ENCODE results near the gene HAPLN3.

The HAPLN3 gene

DNA sequence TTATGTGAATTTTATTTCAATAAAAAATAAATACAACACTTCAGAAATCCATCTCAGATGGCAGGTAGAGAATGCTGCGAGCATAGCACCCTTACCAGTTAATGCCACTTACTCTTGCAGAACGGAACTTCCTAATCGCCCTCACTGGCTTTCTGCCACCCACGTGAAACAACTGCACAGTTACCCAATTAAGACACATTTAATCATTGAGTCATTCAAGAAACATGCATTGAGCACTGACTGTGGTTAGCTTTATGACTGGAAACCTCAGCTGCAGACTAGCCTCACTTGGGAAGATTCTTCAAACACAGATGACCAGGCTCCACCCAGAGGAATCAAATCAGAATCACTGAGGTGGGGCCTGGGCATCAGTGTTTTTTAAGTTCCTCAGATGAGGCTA is 23.4 kb upstream of the HAPLN3 start:
- no peaks in the 10 kb centered on the region for H3K27me3 Mint-ChIP-seq (ENCODE audit: low read depth)
- no peaks in the 10 kb centered on the region for H3K9me3 Mint-ChIP-seq
- peak overlapping the region; percentile 63 for H3K27ac Mint-ChIP-seq
- H3K4me3 Mint-ChIP-seq, result peak overlapping the region; percentile 14
- peaks cover 15% of the 10 kb centered on the region for H3K4me1 Mint-ChIP-seq (ENCODE audit: low read depth)
- no peaks in the 10 kb centered on the region for H3K36me3 Mint-ChIP-seq (ENCODE audit: low read depth)

- peaks cover 20% of the 10 kb centered on the region for H3K4me1 Mint-ChIP-seq (ENCODE audit: low read depth)
- no peaks in the 10 kb centered on the region for H3K36me3 Mint-ChIP-seq (ENCODE audit: low read depth)
- H3K27me3 Mint-ChIP-seq (ENCODE audit: low read depth), result no peaks in the 10 kb centered on the region
- H3K4me3 Mint-ChIP-seq, result no peak overlapping the region
- no peak overlapping the region for H3K27ac Mint-ChIP-seq
- no peaks in the 10 kb centered on the region for H3K9me3 Mint-ChIP-seq
These were observed 22.4 kb upstream of the HAPLN3 start for GRCh38 chr15:88917760-88918159.

- H3K9me3 Mint-ChIP-seq, result no peaks in the 10 kb centered on the region
- peaks cover 5% of the 10 kb centered on the region for H3K27me3 Mint-ChIP-seq (ENCODE audit: low read depth)
- no peak overlapping the region for H3K27ac Mint-ChIP-seq
- H3K4me1 Mint-ChIP-seq (ENCODE audit: low read depth), result peaks cover 19% of the 10 kb centered on the region
- no peaks in the 10 kb centered on the region for H3K36me3 Mint-ChIP-seq (ENCODE audit: low read depth)
- H3K4me3 Mint-ChIP-seq, result no peak overlapping the region
These were observed 20.0 kb upstream of the HAPLN3 start for GRCh38 chr15:88915354-88915753.

DNA sequence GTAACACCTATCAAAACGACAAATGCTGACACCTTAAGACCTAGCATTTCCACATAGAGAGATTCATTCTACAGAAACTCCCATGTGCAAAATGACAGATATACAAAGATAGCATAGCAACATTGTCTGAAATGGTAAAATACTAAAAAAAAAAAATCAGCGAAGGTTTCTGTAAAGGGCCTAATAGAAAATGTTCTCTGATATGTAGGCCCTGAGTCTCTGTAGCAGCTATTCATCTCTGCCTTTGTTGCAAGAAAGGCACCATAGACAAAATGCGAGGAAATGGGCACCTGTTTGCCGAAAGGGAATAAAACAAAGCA is 18.5 kb upstream of the HAPLN3 start:
- Mint-ChIP-seq H3K27me3 (ENCODE audit: low read depth) (peaks cover 5% of the 10 kb centered on the region), H3K36me3 (ENCODE audit: low read depth) (peaks cover 2% of the 10 kb centered on the region), H3K27ac (no peak overlapping the region), H3K9me3 (no peaks in the 10 kb centered on the region), H3K4me3 (peak overlapping the region; percentile 85), H3K4me1 (ENCODE audit: low read depth) (peaks cover 12% of the 10 kb centered on the region)

GRCh38 chr15:88913017-88913849 is 17.9 kb upstream of the HAPLN3 start, which contains the start of gene MFGE8:
TSS of gene MFGE8 (minus strand) at chr15:88913379. CDS start at chr15:88913319, 60 bp downstream.
- H3K9me3 Mint-ChIP-seq, result no peaks in the 10 kb centered on the region
- H3K27me3 Mint-ChIP-seq (ENCODE audit: low read depth), result peaks cover 5% of the 10 kb centered on the region
- peaks cover 10% of the 10 kb centered on the region for H3K4me1 Mint-ChIP-seq (ENCODE audit: low read depth)
- peak within 1 kb of the TSS; percentile 85 for H3K4me3 Mint-ChIP-seq
- peaks cover 2% of the 10 kb centered on the region for H3K36me3 Mint-ChIP-seq (ENCODE audit: low read depth)
- H3K27ac Mint-ChIP-seq, result peak within 1 kb of the TSS; percentile 90

- peaks cover 10% of the 10 kb centered on the region for H3K4me1 Mint-ChIP-seq (ENCODE audit: low read depth)
- H3K9me3 Mint-ChIP-seq, result no peaks in the 10 kb centered on the region
- H3K4me3 Mint-ChIP-seq, result peak overlapping the region; percentile 85
- H3K36me3 Mint-ChIP-seq (ENCODE audit: low read depth), result peaks cover 2% of the 10 kb centered on the region
- peaks cover 5% of the 10 kb centered on the region for H3K27me3 Mint-ChIP-seq (ENCODE audit: low read depth)
- H3K27ac Mint-ChIP-seq, result no peak overlapping the region
These were observed 17.2 kb upstream of the HAPLN3 start for GRCh38 chr15:88912500-88912921.

- Mint-ChIP-seq H3K4me1 (ENCODE audit: low read depth) (peaks cover 10% of the 10 kb centered on the region), H3K4me3 (no peak overlapping the region), H3K27me3 (ENCODE audit: low read depth) (peaks cover 5% of the 10 kb centered on the region), H3K27ac (no peak overlapping the region), H3K36me3 (ENCODE audit: low read depth) (peaks cover 2% of the 10 kb centered on the region), H3K9me3 (no peaks in the 10 kb centered on the region)
These were observed 16.4 kb upstream of the HAPLN3 start for GRCh38 chr15:88911766-88912118.

DNA sequence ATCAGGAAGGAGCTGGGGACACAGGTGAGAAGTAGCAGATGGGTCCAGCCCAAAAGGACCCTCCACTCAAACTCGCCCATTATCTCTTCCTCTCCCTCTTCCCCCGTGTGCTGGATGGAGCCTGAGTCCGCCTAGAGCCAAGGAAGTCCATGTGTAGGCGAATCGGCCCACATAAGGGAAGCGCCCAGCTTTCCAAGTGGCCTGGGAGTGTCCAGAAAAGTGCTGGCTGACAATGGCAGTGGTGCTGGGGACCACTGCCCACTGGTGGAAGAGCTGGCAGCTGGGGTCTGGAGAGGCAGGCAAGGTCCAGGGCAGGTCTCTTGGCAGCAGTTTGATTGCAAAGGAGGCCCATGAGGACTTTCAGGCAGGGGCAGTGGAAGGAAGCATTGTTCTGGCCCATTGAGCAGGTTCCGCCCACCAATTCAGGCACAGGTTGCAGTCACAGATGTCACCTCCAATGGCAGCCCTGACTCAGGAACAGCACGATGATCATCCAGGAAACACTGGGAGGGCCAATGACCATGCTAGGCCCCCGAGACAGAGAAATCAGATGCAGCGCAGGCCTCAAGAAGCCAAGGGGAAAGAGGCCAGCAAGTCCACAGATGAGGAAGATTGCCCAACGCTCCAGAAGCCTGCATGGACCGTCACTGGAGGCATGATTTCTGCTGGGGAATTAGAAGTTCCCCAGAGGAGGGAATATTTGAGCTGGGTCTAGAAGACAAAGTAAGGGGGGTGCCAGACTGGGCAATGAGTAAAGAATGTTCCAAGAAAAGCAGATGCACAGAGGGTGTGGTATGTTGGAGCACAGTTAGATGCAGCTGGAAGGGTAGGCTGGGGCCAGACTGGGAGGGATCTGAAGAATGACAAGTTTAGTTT is 14.8 kb upstream of the HAPLN3 start:
- H3K27ac Mint-ChIP-seq, result no peak overlapping the region
- H3K27me3 Mint-ChIP-seq (ENCODE audit: low read depth), result peaks cover 5% of the 10 kb centered on the region
- H3K36me3 Mint-ChIP-seq (ENCODE audit: low read depth), result peaks cover 2% of the 10 kb centered on the region
- no peak overlapping the region for H3K4me3 Mint-ChIP-seq
- H3K4me1 Mint-ChIP-seq (ENCODE audit: low read depth), result peaks cover 11% of the 10 kb centered on the region
- H3K9me3 Mint-ChIP-seq, result no peaks in the 10 kb centered on the region

GRCh38 chr15:88908697-88909621 is 13.6 kb upstream of the HAPLN3 start:
- peaks cover 2% of the 10 kb centered on the region for H3K36me3 Mint-ChIP-seq (ENCODE audit: low read depth)
- H3K4me1 Mint-ChIP-seq (ENCODE audit: low read depth), result peaks cover 18% of the 10 kb centered on the region
- no peak overlapping the region for H3K4me3 Mint-ChIP-seq
- no peak overlapping the region for H3K27ac Mint-ChIP-seq
- no peaks in the 10 kb centered on the region for H3K9me3 Mint-ChIP-seq
- H3K27me3 Mint-ChIP-seq (ENCODE audit: low read depth), result peaks cover 5% of the 10 kb centered on the region

GRCh38 chr15:88908123-88908522 is 12.8 kb upstream of the HAPLN3 start:
- Mint-ChIP-seq H3K4me3 (no peak overlapping the region), H3K27me3 (ENCODE audit: low read depth) (peaks cover 5% of the 10 kb centered on the region), H3K36me3 (ENCODE audit: low read depth) (peaks cover 2% of the 10 kb centered on the region), H3K4me1 (ENCODE audit: low read depth) (peaks cover 15% of the 10 kb centered on the region), H3K27ac (no peak overlapping the region), H3K9me3 (no peaks in the 10 kb centered on the region)

DNA sequence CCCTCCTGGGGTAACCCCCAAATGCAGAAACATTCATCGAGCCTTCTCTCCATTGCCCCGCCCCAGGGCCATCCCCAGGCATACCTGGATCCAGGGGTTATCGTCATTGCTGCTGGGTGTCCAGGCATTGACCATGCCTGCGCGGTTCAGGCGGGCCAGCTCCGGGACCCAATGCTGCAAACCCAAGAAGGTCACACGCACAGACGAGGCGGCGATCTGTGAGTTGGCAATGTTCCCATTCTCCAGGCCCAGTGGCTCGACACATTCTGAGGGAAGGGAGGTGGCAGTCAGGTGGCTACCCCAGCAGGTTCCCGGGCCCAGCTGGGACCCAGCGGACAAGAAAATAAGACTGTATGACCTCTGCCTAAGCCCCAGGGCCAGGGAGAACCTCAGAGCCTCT is 11.8 kb upstream of the HAPLN3 start:
- Mint-ChIP-seq H3K36me3 (ENCODE audit: low read depth) (peaks cover 2% of the 10 kb centered on the region), H3K4me3 (no peak overlapping the region), H3K27ac (no peak overlapping the region), H3K4me1 (ENCODE audit: low read depth) (peaks cover 14% of the 10 kb centered on the region), H3K9me3 (no peaks in the 10 kb centered on the region), H3K27me3 (ENCODE audit: low read depth) (peaks cover 5% of the 10 kb centered on the region)

DNA sequence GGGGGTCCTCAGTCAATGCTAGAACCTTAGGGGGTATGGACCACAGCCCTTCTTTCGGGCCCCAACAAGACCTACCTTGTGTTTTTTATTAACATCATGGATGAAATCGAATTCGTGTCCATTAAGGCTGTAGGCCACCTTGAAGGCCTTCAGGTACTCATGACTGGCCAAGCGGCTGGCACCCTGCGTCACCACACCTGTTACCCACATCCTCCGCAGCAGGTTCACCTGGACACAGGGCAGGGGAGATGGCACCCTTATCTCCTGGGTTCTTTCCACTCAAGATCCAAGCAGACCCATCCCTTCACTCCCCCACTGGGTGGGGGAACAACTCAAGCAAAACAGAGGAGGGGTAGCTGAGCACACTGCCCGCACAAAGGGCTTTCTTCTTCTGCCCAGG is 11.2 kb upstream of the HAPLN3 start:
- H3K9me3 Mint-ChIP-seq, result no peaks in the 10 kb centered on the region
- no peak overlapping the region for H3K4me3 Mint-ChIP-seq
- H3K27ac Mint-ChIP-seq, result no peak overlapping the region
- H3K27me3 Mint-ChIP-seq (ENCODE audit: low read depth), result peaks cover 5% of the 10 kb centered on the region
- H3K4me1 Mint-ChIP-seq (ENCODE audit: low read depth), result peaks cover 15% of the 10 kb centered on the region
- peaks cover 2% of the 10 kb centered on the region for H3K36me3 Mint-ChIP-seq (ENCODE audit: low read depth)

GRCh38 chr15:88906130-88906529 is 10.8 kb upstream of the HAPLN3 start:
- no peaks in the 10 kb centered on the region for H3K9me3 Mint-ChIP-seq
- peaks cover 15% of the 10 kb centered on the region for H3K4me1 Mint-ChIP-seq (ENCODE audit: low read depth)
- H3K27me3 Mint-ChIP-seq (ENCODE audit: low read depth), result peaks cover 4% of the 10 kb centered on the region
- no peak overlapping the region for H3K27ac Mint-ChIP-seq
- H3K4me3 Mint-ChIP-seq, result no peak overlapping the region
- H3K36me3 Mint-ChIP-seq (ENCODE audit: low read depth), result peaks cover 2% of the 10 kb centered on the region

DNA sequence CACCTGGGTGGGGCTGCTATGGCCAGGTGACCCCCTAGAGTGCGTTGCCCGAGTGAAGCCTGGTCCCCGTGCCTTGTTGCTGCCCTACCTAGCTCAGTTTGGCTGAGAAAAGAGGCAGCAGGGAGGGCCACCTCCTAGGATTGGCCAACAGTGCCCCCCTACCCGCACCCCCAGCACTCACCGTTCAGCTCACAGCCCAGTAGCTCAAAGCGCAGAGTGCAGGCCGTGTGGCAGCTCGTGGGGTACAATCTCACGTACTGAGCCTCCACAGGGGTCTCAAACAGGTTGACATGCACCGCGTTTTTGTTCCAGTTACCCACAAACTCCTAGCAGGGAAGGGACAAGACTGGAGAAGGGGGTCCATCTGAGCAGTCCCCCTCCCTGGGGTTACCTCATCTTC is 10.2 kb upstream of the HAPLN3 start:
- H3K4me1 Mint-ChIP-seq (ENCODE audit: low read depth), result peaks cover 13% of the 10 kb centered on the region
- no peaks in the 10 kb centered on the region for H3K9me3 Mint-ChIP-seq
- no peak overlapping the region for H3K4me3 Mint-ChIP-seq
- no peak overlapping the region for H3K27ac Mint-ChIP-seq
- no peaks in the 10 kb centered on the region for H3K27me3 Mint-ChIP-seq (ENCODE audit: low read depth)
- H3K36me3 Mint-ChIP-seq (ENCODE audit: low read depth), result peaks cover 2% of the 10 kb centered on the region

All from T-helper 1 cell treated with Interleukin-12 subunit alpha and Interleukin-12 subunit beta and Interleukin-4 antibody, amounts not matched to agents 30 μg/mL and 1 μg/mL, for 36 hours (primary cell).